Measurements from ENCODE around the gene VTCN1.

Gene VTCN1

GRCh38 chr1:117093870-117094621 is 116.7 kb downstream of the VTCN1 start:
- peak; percentile 12 for DNase-seq
